Pulmonary artery endothelial cell (primary cell): ENCODE results near the gene INPP5K. TPM values are rescaled to one million over a fixed set of nuclear protein-coding genes. Genes with fewer than 3 reads are reported as not detected.
A peak's percentile ranks its signal among the peaks of the same experiment; 100 is the strongest.

ENCODE experiments used
- DNase-seq: peaks from one replicate; pipeline ENCODE4 v3.0.0-alpha.2; 2011; ENCODE audit warnings: low read depth, low spot score
- total RNA-seq: library from RNA; depleted of rRNA; stranded (reverse); fragments of >200 nt; gene quantifications from 2 replicates; pipeline ENCODE4 v1.2.3, GENCODE V29; 2014

Gene INPP5K
- total RNA-seq, 1 donor from 2014 or later: 54.3 TPM

DNA sequence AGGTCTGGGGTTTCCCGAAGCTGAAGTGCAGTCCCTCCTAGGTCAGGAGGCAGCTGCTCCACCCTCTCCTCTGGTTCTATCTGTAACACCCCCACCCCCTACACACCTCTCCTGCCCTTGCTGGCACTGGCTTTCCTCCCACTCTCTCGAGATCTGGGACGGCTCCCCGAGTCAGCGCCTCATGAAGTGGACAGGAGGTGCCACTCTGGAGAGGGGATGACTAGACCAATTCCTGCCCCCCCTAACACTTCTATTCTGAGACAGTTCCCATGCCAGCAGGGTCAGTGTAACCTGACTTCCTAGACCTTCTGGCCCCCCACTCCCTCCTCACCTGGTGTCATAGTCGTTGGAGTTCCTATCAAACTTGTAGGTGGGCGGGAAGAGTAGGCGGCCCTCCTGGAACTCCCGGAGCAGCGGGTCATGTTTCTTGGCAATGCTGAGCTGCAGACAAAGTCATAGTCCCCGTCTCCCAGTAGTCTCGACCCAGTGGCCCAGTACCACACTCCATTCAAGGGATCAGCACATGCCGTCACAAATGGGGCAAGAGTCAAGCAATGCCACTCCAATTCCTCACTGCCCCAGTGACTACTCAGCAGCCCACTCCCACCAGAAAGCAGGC, 9.7 kb downstream of the INPP5K start:
- no peak for DNase-seq

DNA sequence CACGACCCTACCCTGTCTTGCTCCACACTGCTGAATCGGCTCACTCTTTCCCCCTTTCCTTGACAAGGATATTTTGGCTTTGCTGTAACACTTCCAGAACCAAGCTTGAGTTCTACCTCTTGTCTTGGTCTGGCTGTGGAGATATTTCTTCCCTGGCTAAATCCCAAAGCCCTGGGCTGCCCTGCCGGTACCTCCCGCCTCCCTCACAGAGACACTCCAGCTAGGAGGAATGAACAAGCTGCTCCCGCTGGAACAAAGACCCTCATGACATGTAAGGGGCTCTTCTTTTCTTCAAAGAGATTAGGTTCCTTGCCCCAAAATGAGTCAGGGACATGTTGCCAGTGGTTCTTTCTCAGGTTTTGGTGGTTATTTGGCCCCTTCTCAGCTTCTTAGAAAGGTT, 10.8 kb downstream of the INPP5K start:
- DNase-seq: no peak

DNA sequence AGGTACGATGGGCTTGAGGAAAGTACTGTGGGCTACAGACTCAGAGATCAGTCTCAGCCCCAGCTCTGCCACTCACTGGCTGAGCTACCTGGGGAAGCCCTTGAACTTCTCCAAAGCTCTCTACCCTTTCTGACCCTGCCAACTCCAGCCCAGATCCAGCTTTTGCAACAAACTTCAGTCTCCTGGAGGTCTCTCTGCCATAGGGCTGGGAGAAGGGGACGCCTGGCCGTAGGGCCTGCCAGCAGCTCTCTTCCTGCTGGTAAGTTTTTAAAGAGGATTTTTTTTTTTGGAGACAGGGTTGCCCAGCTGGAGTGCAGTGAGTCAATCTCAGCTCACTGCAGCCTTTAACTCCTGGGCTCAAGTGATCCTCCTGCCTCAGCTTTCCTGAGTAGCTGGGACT, 11.5 kb downstream of the INPP5K start:
- no peak for DNase-seq

DNA sequence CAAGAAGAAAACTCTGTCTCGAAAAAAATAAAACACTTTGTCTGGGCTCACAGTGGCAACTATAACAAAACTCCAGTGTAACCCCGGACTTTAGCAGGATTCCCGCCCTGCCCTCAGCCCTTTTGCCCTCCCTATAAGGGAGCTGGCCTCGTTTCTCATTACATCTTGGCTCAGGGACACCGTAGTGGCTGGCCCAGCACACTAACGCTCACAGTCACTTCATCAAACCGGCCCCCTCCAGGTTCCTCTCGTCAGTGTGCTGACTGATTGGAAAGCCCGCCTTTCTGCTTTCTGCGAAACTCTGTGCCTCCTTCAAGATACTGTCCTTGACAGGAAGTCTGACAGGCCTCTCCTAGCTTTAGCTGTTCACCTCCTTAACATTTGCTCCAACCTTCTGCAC, 12.7 kb downstream of the INPP5K start:
- no peak for DNase-seq

DNA sequence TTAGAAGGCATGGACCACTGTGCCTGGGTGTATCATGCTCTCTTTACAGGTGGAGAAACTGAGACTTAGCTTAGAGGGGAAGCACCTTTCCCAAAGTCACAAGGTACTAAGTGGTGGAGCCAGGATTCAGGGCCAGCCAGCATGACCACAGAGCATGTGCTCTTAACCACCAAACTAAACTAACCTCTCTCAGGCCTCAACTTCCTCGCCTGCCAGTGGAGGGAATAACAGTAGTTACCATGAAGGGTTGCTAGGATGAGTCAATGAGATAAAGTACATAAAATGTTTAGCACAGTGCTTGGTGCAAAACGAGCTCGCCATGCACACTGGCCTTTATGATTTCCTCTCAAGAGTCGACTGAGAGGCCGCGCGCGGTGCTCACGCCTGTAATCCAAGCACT, 17.5 kb downstream of the INPP5K start:
- no peak for DNase-seq

DNA sequence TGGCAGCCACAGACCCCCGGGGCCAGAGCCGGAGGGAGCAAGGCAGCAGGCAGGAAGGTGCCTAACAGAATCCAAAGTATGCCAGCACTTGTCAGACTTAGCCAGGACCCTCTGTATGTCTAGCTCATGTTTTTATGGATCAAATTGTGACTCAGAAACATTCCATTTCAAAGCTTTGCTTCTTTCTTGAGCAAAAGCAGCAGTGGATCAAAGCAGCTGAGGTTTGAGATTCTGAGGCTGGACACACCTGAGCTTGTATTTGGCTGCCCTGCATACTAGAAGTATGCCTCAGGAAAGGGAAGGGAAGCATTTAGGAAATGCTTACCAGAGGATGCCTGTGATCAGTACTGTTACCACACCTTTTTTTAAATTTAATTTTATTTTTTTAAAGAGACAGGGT, 18.2 kb downstream of the INPP5K start:
- DNase-seq: no peak

DNA sequence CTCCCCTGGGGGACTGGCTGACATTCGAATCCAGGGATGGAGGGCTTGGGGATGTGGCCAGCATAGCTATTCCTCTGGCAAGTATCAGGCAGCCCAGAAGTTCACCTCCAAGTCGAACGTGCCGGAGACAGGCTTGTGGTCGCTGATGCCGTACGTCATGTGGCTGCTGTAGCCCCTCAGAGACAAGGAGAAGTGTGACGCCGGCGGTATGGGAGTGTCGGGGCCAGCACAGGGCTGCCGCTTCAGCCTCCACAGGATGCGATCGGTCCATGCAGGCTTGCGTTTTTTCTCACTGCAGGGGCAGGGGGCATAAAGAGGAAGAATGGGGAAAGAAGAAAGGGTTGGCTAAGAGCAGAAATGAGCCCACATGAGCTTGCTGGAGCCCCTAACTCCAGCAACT, 18.6 kb downstream of the INPP5K start:
- no peak for DNase-seq

DNA sequence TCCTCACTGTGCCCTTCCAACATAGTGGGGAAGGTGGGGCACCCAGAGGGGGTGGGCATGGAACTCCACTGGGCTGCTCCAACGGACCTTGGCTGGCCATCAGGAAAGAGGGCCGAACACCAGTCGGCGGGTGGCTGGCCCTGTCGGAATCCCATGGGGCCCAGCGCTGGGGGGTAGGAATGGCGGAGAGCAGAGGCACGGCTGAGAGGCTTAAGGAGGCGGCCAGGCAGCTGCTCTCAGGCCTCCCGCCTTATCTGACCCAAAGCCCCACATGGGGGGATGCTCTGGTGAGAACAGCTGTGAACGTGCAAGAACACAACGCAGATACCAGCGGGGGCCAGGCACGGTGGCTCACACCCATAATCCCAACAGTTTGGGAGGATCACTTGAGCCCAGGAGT, 19.5 kb downstream of the INPP5K start:
- DNase-seq: no peak

DNA sequence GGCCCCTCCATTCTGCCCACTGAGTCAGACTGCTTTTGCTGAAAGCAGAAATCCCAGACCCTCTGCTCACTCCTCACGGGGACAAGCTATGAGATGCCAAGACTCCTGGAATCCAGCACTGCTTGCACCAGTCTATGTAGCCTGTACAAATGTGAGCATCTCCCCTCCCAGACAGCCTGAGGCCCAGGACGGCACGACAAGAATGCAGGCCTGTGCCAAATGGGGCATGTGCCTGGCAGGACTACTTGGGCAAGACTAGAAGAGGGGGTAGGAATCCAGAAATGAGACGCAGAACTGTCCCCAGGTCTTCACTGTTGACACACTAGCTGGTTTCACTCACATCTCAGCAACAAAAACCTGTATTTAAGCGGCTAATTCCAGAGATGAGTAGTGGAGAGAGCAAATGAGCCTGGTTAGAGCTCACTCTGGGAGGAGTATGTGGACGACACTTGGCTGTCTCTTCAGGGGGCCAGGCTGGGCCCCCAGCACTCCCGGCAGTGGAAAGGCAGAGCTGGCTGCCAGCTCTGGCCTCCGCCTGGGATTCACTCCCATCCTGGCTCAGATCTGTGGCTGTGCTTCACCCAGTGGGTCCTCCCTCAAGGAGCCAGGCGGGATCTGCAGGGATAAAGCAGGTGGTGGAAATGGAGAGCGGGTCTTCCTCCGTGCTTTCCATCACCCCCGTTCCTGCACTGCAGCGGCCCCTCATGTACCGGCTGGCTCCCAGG, 21.0 kb downstream of the INPP5K start:
- no peak for DNase-seq

DNA sequence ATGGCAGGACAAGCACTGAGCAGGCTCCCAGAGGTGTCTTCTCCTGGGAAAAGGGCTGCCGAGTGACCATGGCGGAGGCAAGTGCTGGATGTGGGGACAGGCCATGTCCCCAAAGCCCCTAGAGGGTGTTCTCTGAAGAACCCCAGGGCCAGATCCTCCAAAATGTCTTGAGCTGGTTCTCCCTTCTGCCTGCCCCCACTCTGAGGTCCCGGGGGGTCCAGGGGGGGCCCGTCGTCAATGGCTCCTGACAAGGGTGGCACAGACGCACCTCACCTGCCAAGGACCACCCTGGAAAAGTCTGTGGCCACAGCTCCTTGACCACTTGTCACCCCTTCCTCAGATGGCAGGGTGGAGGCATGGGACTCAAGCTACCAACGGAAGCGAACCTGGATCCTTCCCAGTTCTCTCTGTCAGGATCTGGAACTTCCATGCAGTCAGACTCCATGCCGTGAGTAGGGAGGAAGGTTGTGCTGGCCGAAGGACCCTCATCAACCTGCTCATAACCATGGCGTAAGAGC, 21.6 kb downstream of the INPP5K start:
- DNase-seq: no peak

DNA sequence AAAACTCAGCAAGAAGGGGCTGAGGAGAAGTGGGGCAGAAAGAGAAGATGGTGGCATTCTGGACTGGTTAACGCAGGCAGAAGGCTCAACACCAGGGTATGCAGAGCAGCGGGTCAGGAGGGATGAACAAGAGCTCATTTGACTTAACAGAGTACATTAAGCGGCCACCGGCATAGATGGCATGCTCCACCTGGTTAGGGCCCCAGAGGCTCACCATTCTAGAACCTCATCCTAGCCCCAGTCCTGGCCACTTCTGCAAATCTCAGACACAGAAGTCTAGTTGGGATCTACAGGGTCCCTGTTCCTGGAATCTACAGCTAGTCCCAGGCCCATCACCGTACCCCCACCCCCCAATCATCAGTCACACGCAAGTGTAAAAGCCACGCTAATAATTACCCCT, 22.2 kb downstream of the INPP5K start:
- no peak for DNase-seq

DNA sequence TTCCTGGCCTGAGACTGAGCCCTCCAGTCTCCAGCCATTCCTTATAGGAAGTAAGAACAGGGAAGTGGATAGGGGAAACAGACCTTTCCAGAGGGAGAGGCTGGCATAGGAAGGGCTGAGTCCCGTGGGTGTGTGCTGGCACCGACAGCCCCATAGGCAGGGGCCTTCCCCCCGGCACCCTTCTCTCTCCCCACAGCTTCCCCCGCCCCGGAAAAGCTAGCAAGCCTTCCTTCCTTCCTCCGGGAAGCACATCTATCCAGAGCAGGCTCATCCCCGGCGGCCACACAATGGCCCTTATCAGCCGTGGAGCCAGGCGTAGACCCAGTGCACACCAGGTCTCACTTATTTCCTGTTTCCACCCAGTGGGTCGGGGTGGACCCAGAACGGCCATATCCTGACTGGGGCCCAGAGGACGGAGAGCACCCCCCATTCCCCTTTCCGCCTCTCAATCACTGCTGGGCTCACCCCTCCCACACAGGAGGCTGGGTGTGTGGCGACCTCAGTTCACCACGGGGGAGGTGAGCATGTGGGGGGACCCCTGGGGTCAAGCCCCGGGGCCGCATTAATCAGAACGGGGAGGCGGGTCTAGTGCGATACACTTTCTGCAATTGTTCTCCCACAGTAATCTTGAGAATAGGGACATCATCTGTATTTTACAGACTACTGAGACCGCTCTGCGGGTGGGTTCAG, 23.0 kb downstream of the INPP5K start:
- DNase-seq: no peak

DNA sequence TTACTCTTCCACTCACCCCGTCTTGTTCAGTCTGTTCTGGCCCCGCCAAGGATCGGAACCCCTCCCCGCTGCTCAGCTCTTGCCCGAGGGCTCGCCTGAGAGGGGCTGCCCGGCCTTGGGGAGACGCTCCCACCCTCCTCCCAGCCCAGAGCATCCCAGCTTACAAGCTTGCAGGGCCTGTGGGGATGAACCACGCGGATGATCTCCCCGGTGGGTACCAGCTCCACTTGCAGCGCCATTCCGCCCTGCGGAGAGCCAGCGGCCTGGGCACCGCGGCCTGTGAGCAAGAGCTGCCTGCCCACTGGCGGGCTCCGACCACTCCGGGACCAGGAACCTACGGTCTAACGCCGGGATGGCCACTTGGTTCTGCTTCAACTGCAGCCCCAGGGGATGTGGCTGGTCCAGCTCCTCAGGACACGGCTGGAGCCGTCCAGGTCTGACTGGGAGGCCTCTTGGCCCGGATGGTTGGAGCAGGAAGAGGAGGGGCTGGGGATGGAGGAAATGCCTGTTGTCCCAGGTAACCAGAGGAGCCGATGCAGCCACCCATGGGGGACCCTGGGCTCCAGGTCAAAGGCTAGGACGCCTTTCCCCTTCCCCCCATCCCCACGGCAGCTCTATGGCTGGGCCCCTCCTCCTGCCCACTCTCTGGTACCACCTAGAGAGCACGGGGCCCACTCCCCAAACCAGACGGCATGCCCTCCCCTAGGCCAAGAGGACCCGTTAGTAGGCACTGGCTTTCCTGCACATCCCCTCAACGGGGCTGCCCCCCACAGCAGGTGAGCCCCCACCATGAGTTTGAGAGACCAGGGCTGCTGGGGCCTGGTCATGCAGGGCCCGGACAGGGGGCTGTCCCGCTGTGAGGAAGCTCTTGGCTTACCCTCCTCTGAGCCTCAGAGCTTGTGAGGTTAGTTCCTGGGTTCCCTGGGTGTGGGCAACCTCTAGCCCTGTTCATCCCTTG, 23.9 kb downstream of the INPP5K start, which contains the start of gene MYO1C:
MYO1C (minus strand) TSS at position 438 of the 958 bp plus-strand sequence; CDS start at position 239, 199 bp downstream.
- DNase-seq: no peak

DNA sequence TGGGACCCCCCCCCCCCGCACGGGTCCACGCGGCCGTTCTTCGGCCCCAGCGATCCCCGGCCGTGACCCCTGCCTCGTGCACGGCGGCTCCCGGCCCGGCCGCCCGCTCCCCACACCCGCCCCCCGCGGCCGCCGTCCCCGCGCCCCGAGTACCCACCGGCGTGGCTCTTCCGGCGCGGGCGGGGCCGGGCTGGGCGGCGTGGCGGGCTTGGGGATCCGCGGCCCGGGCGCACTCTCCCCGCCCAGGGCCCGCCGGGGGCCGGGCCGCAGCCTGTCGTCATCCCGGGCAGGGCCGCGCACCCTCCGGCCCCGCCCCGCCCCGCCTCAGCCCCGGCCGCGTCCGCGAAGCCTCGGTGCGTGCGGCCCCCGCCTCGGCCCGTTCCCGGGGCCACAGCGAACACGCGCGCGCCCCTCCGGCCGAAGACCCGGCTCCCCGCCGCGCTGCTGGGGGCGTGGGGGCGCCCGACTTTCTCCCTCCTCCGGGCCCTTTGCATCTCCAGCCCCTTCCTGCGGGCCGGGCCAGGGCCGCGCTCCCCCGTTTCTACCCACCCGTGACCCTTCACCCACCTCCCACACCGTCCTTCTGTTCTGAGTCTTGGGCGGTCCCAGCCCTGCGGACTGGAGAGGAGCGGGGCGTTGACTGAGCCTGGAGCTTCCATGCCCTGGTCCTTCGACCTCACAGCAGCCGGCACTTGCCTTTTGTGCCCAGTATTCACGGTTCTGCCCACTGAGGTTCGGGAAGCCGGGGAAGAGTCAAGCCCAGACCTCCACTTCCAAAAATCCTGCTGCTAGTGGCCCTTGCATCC, 24.8 kb downstream of the INPP5K start:
- no peak for DNase-seq

DNA sequence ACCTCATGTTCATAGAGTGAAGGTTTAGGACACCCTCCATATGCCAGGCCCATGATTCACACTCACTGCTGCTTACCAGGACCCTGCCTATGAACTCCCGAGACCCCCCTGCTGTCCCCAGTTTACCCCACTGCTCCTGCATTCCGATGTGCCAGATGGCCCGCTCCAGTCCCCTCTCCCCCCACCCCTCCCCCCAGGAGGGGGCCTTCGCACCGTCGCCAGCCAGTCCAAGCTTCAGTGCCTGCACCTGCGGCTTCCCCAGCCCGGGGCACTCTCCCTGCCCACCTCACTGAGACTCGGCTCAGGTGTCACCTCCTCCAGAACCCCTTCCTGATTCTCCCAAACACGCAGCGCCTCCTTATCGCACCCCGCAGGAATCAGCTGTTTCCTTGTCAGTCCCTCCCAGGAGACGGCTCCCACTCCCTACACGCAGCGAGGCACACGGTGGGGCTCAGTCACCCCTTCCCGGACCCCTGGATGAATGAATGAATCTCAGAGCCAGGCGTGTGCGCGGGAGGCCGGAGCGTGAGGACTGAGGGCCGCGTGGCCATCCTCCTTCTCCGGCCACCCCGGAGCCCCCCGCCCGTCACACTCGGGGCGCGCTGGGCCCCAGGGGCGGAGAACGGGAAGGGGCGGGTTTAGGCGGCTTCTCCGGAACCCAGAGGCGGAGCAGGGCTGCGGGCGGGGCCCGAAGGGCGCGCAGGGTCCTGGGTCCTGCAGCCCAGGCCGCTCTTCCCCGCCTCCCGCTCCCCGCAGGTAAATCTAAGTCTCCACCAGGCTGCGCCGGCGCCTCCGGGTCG, 25.6 kb downstream of the INPP5K start:
- DNase-seq: no peak

DNA sequence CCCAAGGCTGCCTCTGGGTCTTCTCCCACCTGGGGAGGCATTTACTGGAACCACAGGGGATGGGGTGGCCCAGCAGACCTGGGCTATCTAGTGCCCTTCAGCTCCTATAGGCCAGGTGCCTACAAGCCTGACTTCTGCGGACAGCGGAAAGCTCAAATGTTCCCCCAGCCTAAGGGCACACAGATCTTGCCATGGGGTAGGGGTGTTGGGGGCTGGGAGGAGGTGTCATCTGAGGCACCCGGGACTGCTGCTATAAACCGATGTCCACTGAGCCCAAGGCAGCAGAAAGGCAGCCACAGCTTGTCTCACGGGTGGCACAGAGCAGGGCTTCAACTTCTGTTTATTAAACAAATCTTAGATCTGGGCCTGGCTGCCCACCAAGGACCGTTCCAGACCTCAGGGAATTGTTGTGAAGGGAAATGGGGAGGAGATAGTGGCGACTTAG, 27.6 kb downstream of the INPP5K start:
- DNase-seq: no peak

DNA sequence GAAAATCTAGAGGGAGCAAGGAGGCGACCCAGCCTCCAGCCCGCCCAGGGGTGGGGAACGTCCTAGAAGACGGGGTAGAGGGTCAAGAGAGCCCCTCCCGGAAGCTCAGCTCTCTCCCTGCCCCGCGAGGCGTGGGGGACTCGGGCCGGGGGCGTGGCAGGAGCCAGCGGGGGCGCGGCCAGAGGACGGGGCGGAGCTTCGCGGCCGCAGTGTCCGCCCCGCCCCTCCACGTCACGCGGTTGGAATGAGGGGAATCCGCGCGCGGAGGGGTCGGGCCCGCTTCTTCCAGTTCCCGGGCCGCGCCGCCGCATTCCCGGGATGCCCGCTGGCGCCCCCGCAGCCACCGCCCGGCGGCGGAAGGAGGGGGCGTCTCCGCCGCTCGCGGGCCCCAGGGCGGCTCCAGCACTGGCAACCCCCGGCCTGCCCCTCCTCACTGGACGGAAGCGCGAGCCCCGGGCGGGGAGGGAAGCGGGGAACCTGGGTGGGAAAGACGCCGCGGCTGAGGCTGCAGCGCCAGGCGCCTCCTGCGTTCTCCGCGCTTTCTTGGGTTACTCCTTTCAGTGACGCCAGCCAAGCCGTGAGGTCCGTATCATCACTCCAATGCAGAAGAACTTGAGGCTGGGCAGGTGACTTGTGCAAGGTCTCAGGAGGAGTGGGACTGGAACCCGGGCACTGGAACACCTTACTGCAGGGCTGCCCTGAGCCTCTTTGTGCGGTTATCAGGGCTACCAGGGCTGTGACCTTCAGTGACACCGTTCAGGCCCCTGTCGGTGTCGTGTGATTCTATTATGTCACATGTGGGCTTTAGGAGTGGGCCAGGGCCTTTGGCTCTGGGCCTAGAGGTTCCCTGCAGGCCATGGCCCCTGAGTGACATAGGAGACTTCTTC, 28.2 kb downstream of the INPP5K start:
- DNase-seq: peak; percentile 52
